ENCODE results near the gene LUC7L3.
A peak's percentile ranks its signal among the peaks of the same experiment; 100 is the strongest.

The LUC7L3 gene

GRCh38 chr17:50783193-50783660, 63.8 kb downstream of the LUC7L3 start:
- in situ Hi-C loops (cut with HindIII; ENCODE audit: low pct_ligation_motif_present, low sequenced_read_pairs) = no loop called here
- peak; percentile 87 for DNase-seq

GRCh38 chr17:50783905-50784304, 64.5 kb downstream of the LUC7L3 start:
- in situ Hi-C loops (cut with HindIII; ENCODE audit: low pct_ligation_motif_present, low sequenced_read_pairs) = no loop called here

More at GRCh38 chr17:50783193-50783660, 63.8 kb downstream of the LUC7L3 start:
- H3K27me3 ChIP-seq (replicated peaks) = no peaks in the 10 kb centered on the region
- TF ChIP-seq CTCF (IDR thresholded peaks at IDR 0.05; ENCODE audit: low read depth, low read length, missing control alignments) = peak; percentile 99
- no peak overlapping the region for H3K27ac ChIP-seq
- no peak overlapping the region for H3K4me3 ChIP-seq (ENCODE audit: low read depth, low read length)
- H3K36me3 ChIP-seq (replicated peaks) = no peaks in the 10 kb centered on the region

GRCh38 chr17:50785126-50785525, 65.7 kb downstream of the LUC7L3 start:
- Histone ChIP-seq H3K36me3 (replicated peaks) (no peaks in the 10 kb centered on the region), H3K4me3 (ENCODE audit: low read depth, low read length) (no peak overlapping the region), H3K27me3 (replicated peaks) (no peaks in the 10 kb centered on the region), H3K27ac (no peak overlapping the region)
- TF ChIP-seq CTCF (IDR thresholded peaks at IDR 0.05; ENCODE audit: low read depth, low read length, missing control alignments) = no peak
- no peak for DNase-seq
- in situ Hi-C loops (cut with HindIII; ENCODE audit: low pct_ligation_motif_present, low sequenced_read_pairs) = no loop called here

More at GRCh38 chr17:50783905-50784304, 64.5 kb downstream of the LUC7L3 start:
- Histone ChIP-seq H3K27me3 (replicated peaks) (no peaks in the 10 kb centered on the region), H3K4me3 (ENCODE audit: low read depth, low read length) (no peak overlapping the region), H3K36me3 (replicated peaks) (no peaks in the 10 kb centered on the region), H3K27ac (no peak overlapping the region)
- DNase-seq = no peak
- no peak for TF ChIP-seq CTCF (IDR thresholded peaks at IDR 0.05; ENCODE audit: low read depth, low read length, missing control alignments)

GRCh38 chr17:50785946-50786570, 66.7 kb downstream of the LUC7L3 start:
- no peak for TF ChIP-seq CTCF (IDR thresholded peaks at IDR 0.05; ENCODE audit: low read depth, low read length, missing control alignments)
- no peaks in the 10 kb centered on the region for H3K27me3 ChIP-seq (replicated peaks)
- in situ Hi-C loops (cut with HindIII; ENCODE audit: low pct_ligation_motif_present, low sequenced_read_pairs) = no loop called here
- DNase-seq = no peak
- H3K4me3 ChIP-seq (ENCODE audit: low read depth, low read length) = no peak overlapping the region
- no peaks in the 10 kb centered on the region for H3K36me3 ChIP-seq (replicated peaks)
- H3K27ac ChIP-seq = no peak overlapping the region

GRCh38 chr17:50787106-50787505, 67.7 kb downstream of the LUC7L3 start:
- in situ Hi-C loops (cut with HindIII; ENCODE audit: low pct_ligation_motif_present, low sequenced_read_pairs) = no loop called here
- H3K4me3 ChIP-seq (ENCODE audit: low read depth, low read length) = no peak overlapping the region

More at GRCh38 chr17:50787106-50787505, 67.7 kb downstream of the LUC7L3 start:
- Histone ChIP-seq H3K36me3 (replicated peaks) (no peaks in the 10 kb centered on the region), H3K27me3 (replicated peaks) (no peaks in the 10 kb centered on the region), H3K27ac (no peak overlapping the region)
- no peak for TF ChIP-seq CTCF (IDR thresholded peaks at IDR 0.05; ENCODE audit: low read depth, low read length, missing control alignments)
- DNase-seq = no peak
